ENCODE measurements around the gene PSMD6.

Gene PSMD6

GRCh38 chr3:63966007-63966406 lies 57.3 kb downstream of the PSMD6 start:
- Histone ChIP-seq H4K91ac (ENCODE audit: low read length) (no peak overlapping the region), H3K14ac (ENCODE audit: low read length in 2 of 2) (no peak overlapping the region), H4K8ac (ENCODE audit: low read length) (no peak overlapping the region), H3K18ac (ENCODE audit: low read depth in 1 of 2, low read length in 2 of 2) (no peak overlapping the region), H3K9ac (ENCODE audit: low read length) (no peak overlapping the region), H2BK120ac (ENCODE audit: low read depth, low read length) (no peak overlapping the region), H3K4me2 (ENCODE audit: low read length, poor library complexity, severe bottlenecking) (no peak overlapping the region), H3K4ac (ENCODE audit: low read depth in 1 of 2, low read length in 2 of 2) (no peak overlapping the region), H2BK12ac (ENCODE audit: low read length in 2 of 2) (no peak overlapping the region), H3K79me1 (replicated peaks; ENCODE audit: low read length, poor library complexity, severe bottlenecking) (peaks cover 20% of the 10 kb centered on the region), H3K36me3 (ENCODE audit: control insufficient read depth in 1 of 2, insufficient read depth in 2 of 2, low read depth in 1 of 2, low read length in 2 of 2) (peaks cover 0 to 7% of the 10 kb centered on the region in 2 experiments), H2BK15ac (ENCODE audit: low read depth, poor library complexity, severe bottlenecking) (no peak overlapping the region), H2BK5ac (ENCODE audit: low read depth, low read length, poor library complexity, severe bottlenecking) (no peak overlapping the region), H2AFZ (ENCODE audit: low read depth, low read length) (no peak overlapping the region), H3K23ac (ENCODE audit: low read length in 2 of 2) (no peak overlapping the region), H3K9me3 (ENCODE audit: control insufficient read depth, low read length) (no peaks in the 10 kb centered on the region), H3K27ac (ENCODE audit: low read length, poor library complexity, severe bottlenecking) (no peak overlapping the region), H2AK5ac (ENCODE audit: low read length, severe bottlenecking) (peak overlapping the region; percentile 2), H3K4me1 (ENCODE audit: control insufficient read depth, insufficient read depth, low read depth, low read length) (peaks cover 12% of the 10 kb centered on the region), H3K4me3 (ENCODE audit: insufficient read depth in 1 of 2, low read depth in 1 of 2, low read length in 2 of 2) (no peak overlapping the region), H3K27me3 (ENCODE audit: control insufficient read depth in 1 of 2, insufficient read depth in 1 of 2, low read length in 2 of 2) (no peaks in the 10 kb centered on the region)
- 87% methylated on average over 4 of the region's 4 CpGs for WGBS
- no peak for DNase-seq

- no peak for DNase-seq
- H3K4me1 ChIP-seq (ENCODE audit: control insufficient read depth, insufficient read depth, low read depth, low read length) = peaks cover 13% of the 10 kb centered on the region
- H2BK5ac ChIP-seq (ENCODE audit: low read depth, low read length, poor library complexity, severe bottlenecking) = no peak overlapping the region
- peak overlapping the region in 1 of 2 experiments; percentile 34 for H2BK12ac ChIP-seq (ENCODE audit: low read length in 2 of 2)
- peaks cover 0 to 7% of the 10 kb centered on the region in 2 experiments for H3K36me3 ChIP-seq (ENCODE audit: control insufficient read depth in 1 of 2, insufficient read depth in 2 of 2, low read depth in 1 of 2, low read length in 2 of 2)
- H2BK120ac ChIP-seq (ENCODE audit: low read depth, low read length) = no peak overlapping the region
- no peaks in the 10 kb centered on the region for H3K9me3 ChIP-seq (ENCODE audit: control insufficient read depth, low read length)
- H2AK5ac ChIP-seq (ENCODE audit: low read length, severe bottlenecking) = no peak overlapping the region
- H3K4me2 ChIP-seq (ENCODE audit: low read length, poor library complexity, severe bottlenecking) = no peak overlapping the region
- no peak overlapping the region for H2AFZ ChIP-seq (ENCODE audit: low read depth, low read length)
- H3K4me3 ChIP-seq (ENCODE audit: insufficient read depth in 1 of 2, low read depth in 1 of 2, low read length in 2 of 2) = no peak overlapping the region
- no peak overlapping the region for H3K14ac ChIP-seq (ENCODE audit: low read length in 2 of 2)
- H3K27me3 ChIP-seq (ENCODE audit: control insufficient read depth in 1 of 2, insufficient read depth in 1 of 2, low read length in 2 of 2) = no peaks in the 10 kb centered on the region
- H3K23ac ChIP-seq (ENCODE audit: low read length in 2 of 2) = no peak overlapping the region
- peak overlapping the region in 1 of 2 experiments; percentile 68 for H3K18ac ChIP-seq (ENCODE audit: low read depth in 1 of 2, low read length in 2 of 2)
- H4K91ac ChIP-seq (ENCODE audit: low read length) = no peak overlapping the region
- H4K8ac ChIP-seq (ENCODE audit: low read length) = no peak overlapping the region
- 84% methylated on average over 5 of the region's 6 CpGs for WGBS
- peaks cover 18% of the 10 kb centered on the region for H3K79me1 ChIP-seq (replicated peaks; ENCODE audit: low read length, poor library complexity, severe bottlenecking)
- no peak overlapping the region for H2BK15ac ChIP-seq (ENCODE audit: low read depth, poor library complexity, severe bottlenecking)
- H3K27ac ChIP-seq (ENCODE audit: low read length, poor library complexity, severe bottlenecking) = no peak overlapping the region
- no peak overlapping the region for H3K4ac ChIP-seq (ENCODE audit: low read depth in 1 of 2, low read length in 2 of 2)
- H3K9ac ChIP-seq (ENCODE audit: low read length) = no peak overlapping the region
Measured at GRCh38 chr3:63964681-63965485, 58.4 kb downstream of the PSMD6 start.

GRCh38 chr3:63963496-63963895 lies 59.8 kb downstream of the PSMD6 start:
- Histone ChIP-seq H3K18ac (ENCODE audit: low read depth in 1 of 2, low read length in 2 of 2) (no peak overlapping the region), H2AK5ac (ENCODE audit: low read length, severe bottlenecking) (no peak overlapping the region), H2BK120ac (ENCODE audit: low read depth, low read length) (no peak overlapping the region), H4K8ac (ENCODE audit: low read length) (no peak overlapping the region), H2AFZ (ENCODE audit: low read depth, low read length) (no peak overlapping the region), H3K79me1 (replicated peaks; ENCODE audit: low read length, poor library complexity, severe bottlenecking) (peaks cover 16% of the 10 kb centered on the region), H3K9ac (ENCODE audit: low read length) (no peak overlapping the region), H2BK5ac (ENCODE audit: low read depth, low read length, poor library complexity, severe bottlenecking) (no peak overlapping the region), H3K14ac (ENCODE audit: low read length in 2 of 2) (no peak overlapping the region), H2BK15ac (ENCODE audit: low read depth, poor library complexity, severe bottlenecking) (no peak overlapping the region), H4K91ac (ENCODE audit: low read length) (no peak overlapping the region), H3K4ac (ENCODE audit: low read depth in 1 of 2, low read length in 2 of 2) (no peak overlapping the region), H3K4me2 (ENCODE audit: low read length, poor library complexity, severe bottlenecking) (no peak overlapping the region), H3K23ac (ENCODE audit: low read length in 2 of 2) (no peak overlapping the region), H2BK12ac (ENCODE audit: low read length in 2 of 2) (no peak overlapping the region), H3K27me3 (ENCODE audit: control insufficient read depth in 1 of 2, insufficient read depth in 1 of 2, low read length in 2 of 2) (no peaks in the 10 kb centered on the region), H3K4me1 (ENCODE audit: control insufficient read depth, insufficient read depth, low read depth, low read length) (peaks cover 12% of the 10 kb centered on the region), H3K4me3 (ENCODE audit: insufficient read depth in 1 of 2, low read depth in 1 of 2, low read length in 2 of 2) (no peak overlapping the region), H3K9me3 (ENCODE audit: control insufficient read depth, low read length) (no peaks in the 10 kb centered on the region), H3K36me3 (ENCODE audit: control insufficient read depth in 1 of 2, insufficient read depth in 2 of 2, low read depth in 1 of 2, low read length in 2 of 2) (peaks cover 0 to 7% of the 10 kb centered on the region in 2 experiments), H3K27ac (ENCODE audit: low read length, poor library complexity, severe bottlenecking) (no peak overlapping the region)
- WGBS = no CpG with 5 or more reads among the region's 1 CpG
- DNase-seq = no peak

- Histone ChIP-seq H2AFZ (ENCODE audit: low read depth, low read length) (no peak overlapping the region), H3K4ac (ENCODE audit: low read depth in 1 of 2, low read length in 2 of 2) (no peak overlapping the region), H2BK5ac (ENCODE audit: low read depth, low read length, poor library complexity, severe bottlenecking) (no peak overlapping the region), H3K4me3 (ENCODE audit: insufficient read depth in 1 of 2, low read depth in 1 of 2, low read length in 2 of 2) (no peak overlapping the region), H3K27me3 (ENCODE audit: control insufficient read depth in 1 of 2, insufficient read depth in 1 of 2, low read length in 2 of 2) (no peaks in the 10 kb centered on the region), H3K9me3 (ENCODE audit: control insufficient read depth, low read length) (no peaks in the 10 kb centered on the region), H4K91ac (ENCODE audit: low read length) (no peak overlapping the region), H3K18ac (ENCODE audit: low read depth in 1 of 2, low read length in 2 of 2) (no peak overlapping the region), H3K23ac (ENCODE audit: low read length in 2 of 2) (no peak overlapping the region), H2BK120ac (ENCODE audit: low read depth, low read length) (no peak overlapping the region), H2AK5ac (ENCODE audit: low read length, severe bottlenecking) (no peak overlapping the region), H4K8ac (ENCODE audit: low read length) (no peak overlapping the region), H3K4me1 (ENCODE audit: control insufficient read depth, insufficient read depth, low read depth, low read length) (peaks cover 6% of the 10 kb centered on the region), H3K4me2 (ENCODE audit: low read length, poor library complexity, severe bottlenecking) (no peak overlapping the region), H3K9ac (ENCODE audit: low read length) (no peak overlapping the region), H2BK15ac (ENCODE audit: low read depth, poor library complexity, severe bottlenecking) (no peak overlapping the region), H3K79me1 (replicated peaks; ENCODE audit: low read length, poor library complexity, severe bottlenecking) (peaks cover 19% of the 10 kb centered on the region), H3K36me3 (ENCODE audit: control insufficient read depth in 1 of 2, insufficient read depth in 2 of 2, low read depth in 1 of 2, low read length in 2 of 2) (peaks cover 0 to 7% of the 10 kb centered on the region in 2 experiments), H2BK12ac (ENCODE audit: low read length in 2 of 2) (no peak overlapping the region), H3K14ac (ENCODE audit: low read length in 2 of 2) (no peak overlapping the region), H3K27ac (ENCODE audit: low read length, poor library complexity, severe bottlenecking) (no peak overlapping the region)
- WGBS = no CpG with 5 or more reads among the region's 2 CpGs
- peak; percentile 61 for DNase-seq
Measured at GRCh38 chr3:63961891-63962290, 61.4 kb downstream of the PSMD6 start.

All from mesenchymal stem cell (in vitro differentiated cells and primary cell).